ENCODE data around the gene RFC2.
"Not testable (repeated sequence)": the region's sequence is repeated elsewhere in the genome, so short reads cannot be mapped to it uniquely, and the experiment has no call there.

The RFC2 gene

DNA sequence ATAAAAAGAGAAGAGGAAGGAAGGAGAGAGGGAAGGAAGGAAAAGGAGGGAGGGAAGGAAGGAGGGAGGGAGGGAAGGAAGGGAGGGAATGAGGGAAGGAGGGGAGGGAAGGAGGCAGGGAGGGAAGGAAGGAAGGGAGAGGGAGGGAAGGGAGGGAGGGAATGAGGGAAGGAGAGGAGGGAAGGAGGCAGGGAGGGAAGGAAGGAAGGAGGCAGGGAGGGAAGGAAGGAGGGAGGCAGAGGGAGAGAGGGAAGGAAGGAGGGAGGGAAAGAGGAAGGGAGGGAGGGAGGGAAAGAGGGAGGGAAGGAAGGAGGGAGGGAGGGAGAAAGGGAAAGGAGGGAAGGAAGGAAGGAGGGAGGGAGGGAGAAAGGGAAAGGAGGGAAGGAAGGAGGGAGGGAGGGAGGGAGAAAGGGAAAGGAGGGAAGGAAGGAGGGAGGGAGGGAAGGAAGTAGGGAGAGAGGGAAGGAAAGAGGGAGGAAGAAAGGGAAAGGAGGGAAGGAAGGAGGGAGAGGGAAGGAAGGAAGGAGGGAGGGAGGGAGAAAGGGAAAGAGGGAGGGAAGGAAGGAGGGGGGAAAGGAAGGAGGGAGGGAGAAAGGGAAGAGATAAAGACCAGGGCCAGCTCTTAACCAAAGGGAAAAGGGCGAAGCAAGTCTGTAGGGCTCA is 50.1 kb downstream of the RFC2 start:
- no peak for DNase-seq (ENCODE audit: low spot score)

DNA sequence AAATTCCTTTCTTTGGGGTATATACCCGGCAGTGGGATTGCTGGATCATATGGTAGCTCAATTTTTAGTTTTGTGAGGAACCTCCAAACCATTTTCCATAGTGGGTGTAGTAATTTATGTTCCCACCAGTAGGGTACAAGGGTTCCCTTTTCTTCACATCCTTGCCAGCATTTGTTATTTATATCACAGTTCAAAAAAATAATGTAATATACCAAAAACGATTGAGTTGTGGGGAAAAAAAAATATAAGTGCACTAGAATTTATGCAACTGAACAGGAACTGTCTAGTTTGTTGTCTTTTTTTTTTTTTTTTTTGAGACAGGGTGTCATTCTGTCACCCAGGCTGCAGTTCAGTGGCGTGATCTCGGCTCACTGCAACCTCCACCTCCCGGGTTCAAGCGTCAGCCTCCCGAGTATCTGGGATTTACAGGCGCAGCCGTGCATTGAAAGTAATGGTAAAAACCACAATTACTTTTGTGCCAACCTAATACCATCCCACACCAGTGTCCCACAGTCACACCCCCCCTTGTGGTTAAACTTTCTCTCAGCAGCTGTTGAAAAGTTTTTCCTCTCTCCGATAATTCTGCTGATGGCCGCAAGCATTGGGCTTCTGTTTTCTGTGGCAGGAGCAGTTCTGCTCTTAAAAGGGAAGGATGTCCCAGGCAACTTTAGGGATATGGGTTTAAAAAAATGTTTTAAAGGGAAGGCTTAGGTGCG is 51.2 kb downstream of the RFC2 start:
- in situ Hi-C loops (cut with MboI; ENCODE audit: low sequenced_read_pairs, unreplicated experiment) = loop anchor here (10.0 kb wide), 1 partner anchor 202 kb away; no protein-coding TSS in a partner anchor
- TF ChIP-seq, protein P1, sequence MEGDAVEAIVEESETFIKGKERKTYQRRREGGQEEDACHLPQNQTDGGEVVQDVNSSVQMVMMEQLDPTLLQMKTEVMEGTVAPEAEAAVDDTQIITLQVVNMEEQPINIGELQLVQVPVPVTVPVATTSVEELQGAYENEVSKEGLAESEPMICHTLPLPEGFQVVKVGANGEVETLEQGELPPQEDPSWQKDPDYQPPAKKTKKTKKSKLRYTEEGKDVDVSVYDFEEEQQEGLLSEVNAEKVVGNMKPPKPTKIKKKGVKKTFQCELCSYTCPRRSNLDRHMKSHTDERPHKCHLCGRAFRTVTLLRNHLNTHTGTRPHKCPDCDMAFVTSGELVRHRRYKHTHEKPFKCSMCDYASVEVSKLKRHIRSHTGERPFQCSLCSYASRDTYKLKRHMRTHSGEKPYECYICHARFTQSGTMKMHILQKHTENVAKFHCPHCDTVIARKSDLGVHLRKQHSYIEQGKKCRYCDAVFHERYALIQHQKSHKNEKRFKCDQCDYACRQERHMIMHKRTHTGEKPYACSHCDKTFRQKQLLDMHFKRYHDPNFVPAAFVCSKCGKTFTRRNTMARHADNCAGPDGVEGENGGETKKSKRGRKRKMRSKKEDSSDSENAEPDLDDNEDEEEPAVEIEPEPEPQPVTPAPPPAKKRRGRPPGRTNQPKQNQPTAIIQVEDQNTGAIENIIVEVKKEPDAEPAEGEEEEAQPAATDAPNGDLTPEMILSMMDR (IDR thresholded peaks at IDR 0.05; ENCODE audit: borderline replicate concordance, control extremely low read depth, extremely low read depth, insufficient read depth, missing control alignments) = peak; percentile 24
- no peak for DNase-seq (ENCODE audit: low spot score)

More for the DNA sequence above, 50.1 kb downstream of the RFC2 start:
- in situ Hi-C loops (cut with MboI; ENCODE audit: low sequenced_read_pairs, unreplicated experiment) = loop anchor here (10.0 kb wide), 1 partner anchor 201 kb away; no protein-coding TSS in a partner anchor
- TF ChIP-seq, protein P1 (IDR thresholded peaks at IDR 0.05; ENCODE audit: borderline replicate concordance, control extremely low read depth, extremely low read depth, insufficient read depth, missing control alignments) = no peak

DNA sequence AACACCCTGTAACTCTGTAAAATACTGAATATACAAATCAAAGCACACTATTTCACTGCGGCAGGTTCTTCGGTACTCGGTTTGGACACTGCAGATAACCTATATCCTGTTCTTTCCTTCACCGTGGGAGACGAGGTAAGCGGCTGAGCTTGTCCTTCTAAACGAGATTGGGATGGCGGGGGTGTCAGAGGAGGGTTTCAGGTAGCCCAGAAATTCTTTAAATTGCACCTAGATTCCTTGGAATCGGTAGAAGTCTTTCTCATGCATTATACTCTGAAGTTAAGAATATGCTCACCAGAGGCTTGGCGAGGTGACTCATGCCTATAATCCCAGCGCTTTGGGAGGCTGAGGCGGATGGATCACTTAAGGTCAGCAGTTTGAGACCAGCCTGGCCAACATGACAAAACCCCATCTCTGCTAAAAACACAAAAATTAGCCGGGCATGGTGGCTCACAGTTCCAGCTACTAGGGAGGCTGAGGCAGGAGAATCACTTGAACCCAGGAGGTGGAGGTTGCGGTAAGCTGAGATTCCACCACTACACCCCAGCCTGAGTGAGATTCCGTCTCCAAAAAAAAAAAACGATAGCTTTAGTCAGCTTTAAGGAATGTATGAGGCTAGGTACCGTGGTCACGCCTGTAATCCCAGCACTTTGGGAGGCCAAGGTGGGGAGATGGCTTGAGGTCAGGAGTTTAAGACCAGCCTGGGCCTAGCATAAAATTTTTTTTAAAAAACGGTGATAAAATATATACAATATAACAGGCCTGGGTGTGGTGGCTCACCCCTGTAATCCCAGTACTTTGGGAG is 54.4 kb downstream of the RFC2 start:
- TF ChIP-seq, protein P1 (IDR thresholded peaks at IDR 0.05; ENCODE audit: borderline replicate concordance, control extremely low read depth, extremely low read depth, insufficient read depth, missing control alignments) = no peak
- DNase-seq (ENCODE audit: low spot score) = no peak
- in situ Hi-C loops (cut with MboI; ENCODE audit: low sequenced_read_pairs, unreplicated experiment) = loop anchor here (10.0 kb wide), 1 partner anchor 205 kb away; no protein-coding TSS in a partner anchor

DNA sequence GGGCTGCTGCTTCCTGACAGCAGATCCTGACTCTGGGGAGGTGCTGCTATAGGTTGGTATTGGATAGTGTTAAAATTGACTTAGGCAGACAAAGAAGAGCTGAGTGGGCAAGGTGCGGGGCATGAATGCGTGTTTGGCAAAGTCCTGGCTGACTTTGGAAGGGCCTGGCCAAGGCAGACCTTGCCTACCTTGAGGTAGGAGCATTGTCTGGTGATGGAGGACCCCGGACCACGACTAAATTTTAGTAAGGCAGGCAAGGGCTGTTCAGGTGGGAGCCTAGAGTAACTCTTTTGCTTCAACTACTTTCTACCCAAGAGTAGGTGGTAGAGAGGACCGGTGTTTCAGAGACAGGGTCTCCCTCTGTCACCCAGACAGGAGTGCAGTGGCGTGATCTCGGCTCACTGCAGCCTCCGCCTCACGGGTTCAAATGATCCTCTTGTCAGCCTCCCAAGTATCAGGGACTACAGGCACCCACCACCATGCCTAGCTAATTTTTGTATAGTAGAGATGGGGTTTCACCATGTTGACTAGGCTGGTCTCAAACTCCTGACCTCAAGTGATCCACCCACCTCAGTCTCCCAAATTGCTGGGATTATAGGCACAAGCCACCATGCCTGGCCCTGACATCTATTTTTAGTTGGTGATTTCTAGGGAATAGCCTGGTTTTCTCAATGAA is 56.6 kb downstream of the RFC2 start:
- DNase-seq (ENCODE audit: low spot score) = no peak
- in situ Hi-C loops (cut with MboI; ENCODE audit: low sequenced_read_pairs, unreplicated experiment) = no loop called here
- TF ChIP-seq, protein P1 (IDR thresholded peaks at IDR 0.05; ENCODE audit: borderline replicate concordance, control extremely low read depth, extremely low read depth, insufficient read depth, missing control alignments) = no peak

DNA sequence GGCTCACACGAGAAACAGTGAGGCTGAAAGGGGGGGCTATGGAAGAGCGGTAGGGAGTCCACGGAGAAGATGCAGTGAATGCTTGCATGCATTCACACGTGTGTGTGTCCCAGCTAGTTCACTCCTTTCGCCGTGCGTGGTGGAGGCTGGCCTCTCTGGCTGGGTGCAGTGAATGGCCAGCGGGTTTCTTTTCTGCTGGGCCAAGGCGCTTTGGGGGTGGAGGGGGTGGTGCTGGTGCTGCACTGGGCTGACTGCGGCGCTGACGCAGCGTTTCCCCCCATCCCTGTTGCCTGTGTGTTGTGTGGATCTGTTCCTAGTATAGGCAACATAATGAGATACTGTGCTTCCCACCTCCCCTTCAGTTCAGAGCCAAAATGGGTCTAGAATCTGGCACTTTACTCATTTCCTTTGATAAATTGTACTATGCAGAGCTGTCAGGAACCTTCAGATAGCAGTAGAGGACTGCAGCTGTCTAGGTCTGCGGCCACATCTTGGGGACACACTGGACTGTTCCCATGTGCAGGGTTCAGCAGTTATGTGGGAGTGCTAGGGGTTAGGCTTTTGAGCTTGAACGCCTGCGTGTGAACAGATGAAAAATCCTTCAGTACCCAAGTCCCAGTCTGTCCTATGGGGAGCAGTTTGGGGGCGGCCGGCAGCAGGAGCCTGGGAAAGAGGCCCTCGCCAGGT is 58.1 kb downstream of the RFC2 start:
- in situ Hi-C loops (cut with MboI; ENCODE audit: low sequenced_read_pairs, unreplicated experiment); DNase-seq (ENCODE audit: low spot score): not testable (repeated sequence)

DNA sequence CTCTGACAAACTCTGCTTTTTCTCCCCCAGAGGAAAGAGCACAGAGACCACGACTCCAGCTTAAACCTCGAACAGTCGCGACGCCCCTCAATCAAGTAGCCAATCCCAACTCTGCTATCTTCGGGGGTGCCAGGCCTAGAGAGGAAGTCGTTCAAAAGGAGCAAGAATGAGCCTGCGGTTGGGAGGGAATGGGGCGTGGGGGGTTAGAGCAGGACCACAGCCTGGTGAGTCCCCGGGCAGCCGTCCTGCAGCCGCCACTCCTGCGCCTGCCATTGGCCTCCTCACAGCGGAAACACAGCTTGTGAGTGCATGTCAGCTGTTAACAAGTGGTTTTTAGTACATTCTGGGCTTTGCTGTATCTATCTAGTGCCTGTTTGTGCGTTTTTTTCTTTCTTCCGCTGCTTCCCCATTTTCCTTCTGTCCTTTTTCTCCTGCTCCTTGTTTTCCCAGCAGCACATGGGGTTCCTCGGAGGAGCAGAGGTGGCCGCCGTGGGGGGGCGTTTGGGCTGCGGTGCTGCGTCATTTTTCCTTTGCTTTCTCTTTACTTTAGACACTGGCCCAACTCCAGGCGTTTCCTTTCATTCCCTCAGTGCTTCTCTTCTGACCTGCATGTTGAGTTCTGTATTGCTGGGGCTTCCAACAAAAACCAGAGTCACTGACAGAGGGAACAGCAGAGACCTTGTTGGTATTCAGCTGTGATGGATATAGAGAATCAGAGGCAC is 58.9 kb downstream of the RFC2 start:
- in situ Hi-C loops (cut with MboI; ENCODE audit: low sequenced_read_pairs, unreplicated experiment) = not testable (repeated sequence)

More for the DNA sequence above, 58.9 kb downstream of the RFC2 start:
- DNase-seq (ENCODE audit: low spot score) = not testable (repeated sequence)
